Hepatocyte (in vitro differentiated cells): Measurements from ENCODE around the gene HNRNPD. TPM values are rescaled to one million over a fixed set of nuclear protein-coding genes. Genes with fewer than 3 reads are reported as not detected.
"Not testable (repeated sequence)": the region's sequence is repeated elsewhere in the genome, so short reads cannot be mapped to it uniquely, and the experiment has no call there.

Experiments
- DNase-seq: peaks from one replicate; pipeline ENCODE4 v3.0.0-alpha.2; 2016; ENCODE audit warnings: low spot score
- H2AFZ ChIP-seq: fragments of 200-600 bp; sonication (generic); 2 replicates; pipeline ENCODE4 v1.6.0; 2016; ENCODE audit warnings: antibody characterized with exemption, mild to moderate bottlenecking
- H3K27ac ChIP-seq: fragments of 200-600 bp; sonication (generic); 2 replicates; pipeline ENCODE4 v1.5.1; 2016; ENCODE audit warnings: mild to moderate bottlenecking
- H3K27me3 ChIP-seq: fragments of 200-600 bp; sonication (generic); 2 replicates; pipeline ENCODE4 v1.6.1; 2016
- H3K36me3 ChIP-seq: fragments of 200-600 bp; sonication (generic); replicated peaks from 2 replicates; pipeline ENCODE4 v1.5.1; 2016; ENCODE audit warnings: low read depth; ENCODE audit not compliant: insufficient read depth
- H3K4me1 ChIP-seq: fragments of 200-600 bp; sonication (generic); 2 replicates; pipeline ENCODE4 v1.5.1; 2016; ENCODE audit warnings: mild to moderate bottlenecking, moderate library complexity; ENCODE audit not compliant: insufficient read depth
- H3K4me2 ChIP-seq: fragments of 200-600 bp; sonication (generic); 2 replicates; pipeline ENCODE4 v1.6.0; 2016
- H3K4me3 ChIP-seq: fragments of 200-600 bp; sonication (generic); 2 replicates; pipeline ENCODE4 v1.5.1; 2016; ENCODE audit warnings: mild to moderate bottlenecking
- H3K79me2 ChIP-seq: fragments of 200-600 bp; sonication (generic); 2 replicates; pipeline ENCODE4 v1.6.0; 2017; ENCODE audit warnings: mild to moderate bottlenecking
- H3K9me2 ChIP-seq: fragments of 200-600 bp; sonication (generic); replicated peaks from 2 replicates; pipeline ENCODE4 v1.6.0; 2017; ENCODE audit warnings: mild to moderate bottlenecking; ENCODE audit not compliant: insufficient read depth
- H3K9me3 ChIP-seq: fragments of 200-600 bp; sonication (generic); 2 replicates; pipeline ENCODE4 v1.5.1; 2016; ENCODE audit warnings: low read depth, mild to moderate bottlenecking
- H4K20me1 ChIP-seq: fragments of 200-600 bp; sonication (generic); 2 replicates; pipeline ENCODE4 v1.6.0; 2016; ENCODE audit warnings: mild to moderate bottlenecking; ENCODE audit not compliant: insufficient read depth, poor library complexity, severe bottlenecking
- EZH2 ChIP-seq: fragments of 200-600 bp; sonication (generic); IDR thresholded peaks from 2 replicates; pipeline ENCODE4 v1.6.1; 2016; ENCODE audit warnings: antibody characterized with exemption, mild to moderate bottlenecking, borderline replicate concordance
- EZH2phosphoT487 ChIP-seq: fragments of 200-600 bp; sonication (generic); IDR thresholded peaks from one replicate; pipeline ENCODE4 v1.6.1; 2018; ENCODE audit warnings: antibody characterized with exemption, mild to moderate bottlenecking, low read depth, moderate library complexity; ENCODE audit not compliant: unreplicated experiment, severe bottlenecking
- WGBS: methylation state at CpG from one replicate; pipeline ENCODE4 v1.1.6; 2016; ENCODE audit warnings: low lambda C conversion rate; ENCODE audit errors: missing lambda C conversion rate; 5-methylcytosine and 5-hydroxymethylcytosine counted together
- polyA plus RNA-seq: library from polyadenylated mRNA; unstranded; fragments of >200 nt; fragmentation: Nextera tagmentation; extraction: Ambion mirVana; gene quantifications from 2 replicates; pipeline ENCODE4 v1.2.1, GENCODE V29; 2016
- total RNA-seq: library from RNA; depleted of rRNA; stranded (reverse); fragments of >200 nt; gene quantifications from 2 replicates; pipeline ENCODE4 v1.2.3, GENCODE V29; 2014
- TF ChIP-seq, protein P1 (sequence below): fragments of 200-600 bp; sonication (generic); IDR thresholded peaks from 2 replicates; pipeline ENCODE4 v1.5.1; 2016; ENCODE audit warnings: antibody characterized with exemption, mild to moderate bottlenecking; ENCODE audit not compliant: poor library complexity

HNRNPD gene
- total and polyA plus RNA-seq, 2 experiments from 2014 or later, result 54.0 to 231 TPM

DNA sequence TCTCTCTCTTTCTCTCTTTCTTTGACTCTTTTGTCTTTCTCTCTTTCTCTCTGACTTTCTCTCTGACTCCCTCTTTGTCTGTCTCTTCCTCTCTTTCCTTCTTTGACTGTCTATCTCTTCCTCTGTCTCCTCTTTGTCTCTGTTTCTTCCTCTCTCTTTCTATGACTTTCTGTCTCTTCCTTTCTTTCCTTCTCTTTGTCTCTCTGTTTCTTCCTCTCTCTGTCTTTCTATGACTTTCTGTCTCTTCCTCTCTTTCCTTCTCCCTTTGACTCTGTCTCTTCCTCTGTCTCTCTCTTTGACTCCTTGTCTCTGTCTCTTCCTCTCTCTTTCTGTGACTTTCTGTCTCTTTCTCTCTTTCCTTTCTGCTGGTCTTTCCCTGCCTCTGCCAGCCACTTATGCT lies 38.7 kb downstream of the HNRNPD start:
- Histone ChIP-seq H3K36me3 (no peaks in the 10 kb centered on the region), H2AFZ (no peak overlapping the region), H3K9me2 (no peaks in the 10 kb centered on the region), H4K20me1 (no peaks in the 10 kb centered on the region), H3K27ac (no peak overlapping the region), H3K4me1 (no peaks in the 10 kb centered on the region), H3K9me3 (no peaks in the 10 kb centered on the region), H3K27me3 (no peaks in the 10 kb centered on the region), H3K4me2 (no peak overlapping the region), H3K4me3 (no peak overlapping the region), H3K79me2 (no peaks in the 10 kb centered on the region)
- TF ChIP-seq, protein P1, sequence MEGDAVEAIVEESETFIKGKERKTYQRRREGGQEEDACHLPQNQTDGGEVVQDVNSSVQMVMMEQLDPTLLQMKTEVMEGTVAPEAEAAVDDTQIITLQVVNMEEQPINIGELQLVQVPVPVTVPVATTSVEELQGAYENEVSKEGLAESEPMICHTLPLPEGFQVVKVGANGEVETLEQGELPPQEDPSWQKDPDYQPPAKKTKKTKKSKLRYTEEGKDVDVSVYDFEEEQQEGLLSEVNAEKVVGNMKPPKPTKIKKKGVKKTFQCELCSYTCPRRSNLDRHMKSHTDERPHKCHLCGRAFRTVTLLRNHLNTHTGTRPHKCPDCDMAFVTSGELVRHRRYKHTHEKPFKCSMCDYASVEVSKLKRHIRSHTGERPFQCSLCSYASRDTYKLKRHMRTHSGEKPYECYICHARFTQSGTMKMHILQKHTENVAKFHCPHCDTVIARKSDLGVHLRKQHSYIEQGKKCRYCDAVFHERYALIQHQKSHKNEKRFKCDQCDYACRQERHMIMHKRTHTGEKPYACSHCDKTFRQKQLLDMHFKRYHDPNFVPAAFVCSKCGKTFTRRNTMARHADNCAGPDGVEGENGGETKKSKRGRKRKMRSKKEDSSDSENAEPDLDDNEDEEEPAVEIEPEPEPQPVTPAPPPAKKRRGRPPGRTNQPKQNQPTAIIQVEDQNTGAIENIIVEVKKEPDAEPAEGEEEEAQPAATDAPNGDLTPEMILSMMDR, result no peak
- TF ChIP-seq EZH2phosphoT487 (no peak), EZH2 (no peak)
- DNase-seq, result no peak

GRCh38 chr4:82333641-82334040 lies 40.1 kb downstream of the HNRNPD start:
- H3K4me2 ChIP-seq, H3K4me1 ChIP-seq, H3K4me3 ChIP-seq, H3K79me2 ChIP-seq, H3K36me3 ChIP-seq, H3K9me2 ChIP-seq, H4K20me1 ChIP-seq, H3K9me3 ChIP-seq, H3K27me3 ChIP-seq, H3K27ac ChIP-seq, DNase-seq, H2AFZ ChIP-seq: not testable (repeated sequence)
- 94% methylated on average over 9 of the region's 9 CpGs for WGBS

DNA sequence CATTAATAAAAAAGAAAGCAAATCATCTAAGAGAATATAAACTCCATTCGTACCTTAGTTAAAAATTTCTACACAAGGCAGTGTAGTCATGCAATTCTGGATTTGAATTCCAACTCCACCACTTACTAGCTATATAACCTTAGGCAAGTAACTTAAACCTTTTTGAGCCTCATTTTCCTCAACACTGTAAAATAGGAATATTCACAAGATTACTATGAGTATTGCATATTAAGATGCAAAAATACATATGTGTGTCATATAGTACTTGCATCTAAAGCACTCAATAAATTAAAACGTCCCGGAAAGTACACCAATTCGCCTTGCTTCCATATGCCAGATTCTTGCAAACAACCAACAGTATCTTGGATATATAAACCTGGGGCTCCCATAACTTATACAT lies 42.0 kb downstream of the HNRNPD start:
- Histone ChIP-seq H2AFZ (no peak overlapping the region), H3K4me3 (no peak overlapping the region), H3K4me2 (no peak overlapping the region), H3K36me3 (no peaks in the 10 kb centered on the region), H3K79me2 (no peaks in the 10 kb centered on the region), H4K20me1 (no peaks in the 10 kb centered on the region), H3K9me2 (no peaks in the 10 kb centered on the region), H3K27ac (no peak overlapping the region), H3K4me1 (no peaks in the 10 kb centered on the region), H3K27me3 (no peaks in the 10 kb centered on the region), H3K9me3 (no peaks in the 10 kb centered on the region)
- DNase-seq, result no peak
- TF ChIP-seq EZH2phosphoT487 (no peak), EZH2 (no peak)
- TF ChIP-seq, protein P1, result no peak
- WGBS, result 93% methylated on average over 4 of the region's 4 CpGs

- no peak overlapping the region for H3K4me3 ChIP-seq
- TF ChIP-seq EZH2phosphoT487, result no peak
- TF ChIP-seq, protein P1, result no peak
- no peak for TF ChIP-seq EZH2
- no peak overlapping the region for H3K27ac ChIP-seq
- no peaks in the 10 kb centered on the region for H3K9me2 ChIP-seq
- H3K4me1 ChIP-seq, result no peaks in the 10 kb centered on the region
- H3K27me3 ChIP-seq, result no peaks in the 10 kb centered on the region
- no peaks in the 10 kb centered on the region for H3K79me2 ChIP-seq
- H3K36me3 ChIP-seq, result no peaks in the 10 kb centered on the region
- no peak for DNase-seq
- no peak overlapping the region for H3K4me2 ChIP-seq
- H2AFZ ChIP-seq, result no peak overlapping the region
- H3K9me3 ChIP-seq, result no peaks in the 10 kb centered on the region
- WGBS, result 90% methylated on average over 4 of the region's 4 CpGs
- no peaks in the 10 kb centered on the region for H4K20me1 ChIP-seq
Observed at GRCh38 chr4:82320351-82320750, 53.4 kb downstream of the HNRNPD start.

DNA sequence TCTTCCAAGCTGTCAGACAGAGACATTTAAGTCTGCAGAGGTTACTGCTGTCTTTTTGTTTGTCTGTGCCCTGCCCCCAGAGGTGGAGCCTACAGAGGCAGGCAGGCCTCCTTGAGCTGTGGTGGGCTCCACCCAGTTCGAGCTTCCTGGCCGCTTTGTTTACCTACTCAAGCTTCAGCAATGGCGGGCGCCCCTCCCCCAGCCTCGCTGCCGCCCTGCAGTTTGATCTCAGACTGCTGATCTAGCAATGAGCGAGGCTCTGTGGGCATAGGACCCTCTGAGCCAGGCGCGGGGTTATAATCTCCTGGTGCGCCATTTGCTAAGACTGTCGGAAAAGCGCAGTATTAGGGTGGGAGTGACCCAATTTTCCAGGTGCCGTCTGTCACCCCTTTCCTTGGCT lies 70.7 kb downstream of the HNRNPD start:
- not testable (repeated sequence) for H3K9me2 ChIP-seq, H3K9me3 ChIP-seq, H3K4me2 ChIP-seq, H3K36me3 ChIP-seq, H3K4me1 ChIP-seq, H3K27me3 ChIP-seq, H3K79me2 ChIP-seq, H3K4me3 ChIP-seq, H3K27ac ChIP-seq, H2AFZ ChIP-seq, DNase-seq, H4K20me1 ChIP-seq
- WGBS, result 95% methylated on average over 13 of the region's 13 CpGs
